GM12865 (cell line): Measurements from ENCODE around the gene C20orf144.

Experiments used
- DNase-seq: peaks from one replicate; pipeline ENCODE4 v3.0.0; 2010; ENCODE audit warnings: low read depth
- H3K4me3 ChIP-seq: 2 replicates; pipeline ENCODE4 v1.5.1; 2011; ENCODE audit warnings: mild to moderate bottlenecking, low read depth, low read length, control low read depth
- CTCF ChIP-seq: IDR thresholded peaks from 2 replicates; pipeline ENCODE4 v1.5.1; 2011; ENCODE audit warnings: low read length, control low read depth, low read depth, inconsistent platforms; ENCODE audit not compliant: insufficient read depth; ENCODE audit errors: missing control alignments

The C20orf144 gene

GRCh38 chr20:33679758-33680485 lies 17.8 kb downstream of the C20orf144 start:
- DNase-seq: peak; percentile 78
- H3K4me3 ChIP-seq: no peak overlapping the region
- no peak for TF ChIP-seq CTCF

DNA sequence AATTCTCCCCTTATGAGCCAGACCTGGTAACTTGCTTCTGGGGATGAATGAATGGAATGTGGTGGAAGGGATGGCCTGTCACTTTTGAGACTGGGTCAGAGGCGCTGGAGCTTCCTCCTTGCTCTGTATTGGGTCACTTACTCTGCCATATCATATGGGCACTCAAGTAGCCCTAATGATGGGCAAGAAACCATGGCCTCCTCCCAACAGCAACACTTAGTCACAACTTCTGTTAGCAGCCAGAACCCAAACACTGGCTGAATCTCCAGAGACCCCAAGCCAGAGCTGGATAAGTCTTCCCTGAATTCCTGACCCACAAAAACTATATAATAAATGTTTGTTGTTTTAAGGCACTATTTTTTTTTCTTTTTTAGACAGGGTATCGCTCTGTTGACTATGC lies 18.6 kb downstream of the C20orf144 start:
- no peak overlapping the region for H3K4me3 ChIP-seq
- TF ChIP-seq CTCF: no peak
- DNase-seq: no peak

- TF ChIP-seq CTCF: no peak
- DNase-seq: no peak
- H3K4me3 ChIP-seq: no peak overlapping the region
These were observed 19.2 kb downstream of the C20orf144 start for GRCh38 chr20:33681288-33681687.

GRCh38 chr20:33681728-33682353 lies 19.7 kb downstream of the C20orf144 start:
- DNase-seq: no peak
- no peak overlapping the region for H3K4me3 ChIP-seq
- TF ChIP-seq CTCF: no peak

DNA sequence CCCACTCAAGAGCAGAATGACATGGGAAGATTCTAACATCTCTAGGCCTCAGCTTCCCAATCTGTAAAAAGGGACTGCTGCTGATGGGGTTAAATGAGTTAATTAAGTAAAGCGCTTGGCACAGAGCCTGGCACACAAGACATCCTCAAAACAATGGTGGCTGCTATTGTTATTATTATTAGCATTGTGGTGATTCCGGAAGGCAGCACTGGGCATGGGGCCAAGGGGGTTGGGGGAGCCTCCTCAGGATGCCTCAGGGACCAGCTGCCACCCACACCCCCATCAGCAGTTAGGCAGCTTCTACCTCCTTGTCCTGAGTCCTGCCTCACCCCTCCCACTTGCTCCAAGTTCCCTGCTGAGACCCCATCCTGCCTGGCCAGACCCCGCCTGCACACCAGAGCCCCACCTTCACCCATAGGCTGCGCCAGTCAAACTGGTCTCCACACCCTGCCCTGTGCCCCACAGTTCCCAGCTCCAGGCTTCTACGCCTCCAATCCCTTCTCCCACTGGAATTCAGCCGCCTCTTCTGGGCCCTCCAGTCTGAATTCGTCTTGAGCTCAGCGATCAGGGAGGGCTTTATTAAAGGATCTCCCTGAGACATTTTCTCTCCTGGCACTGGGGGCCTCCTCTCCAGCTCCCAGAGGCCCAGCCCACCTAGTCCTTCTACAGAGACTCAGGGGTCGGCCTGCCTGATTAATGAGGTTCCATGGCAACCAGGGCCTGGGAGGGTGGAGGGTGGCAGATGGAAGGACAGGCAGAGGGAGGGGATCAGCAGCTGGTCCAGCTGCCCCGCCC lies 22.6 kb downstream of the C20orf144 start:
- TF ChIP-seq CTCF: no peak
- DNase-seq: peak; percentile 43
- H3K4me3 ChIP-seq: peak overlapping the region; percentile 54

DNA sequence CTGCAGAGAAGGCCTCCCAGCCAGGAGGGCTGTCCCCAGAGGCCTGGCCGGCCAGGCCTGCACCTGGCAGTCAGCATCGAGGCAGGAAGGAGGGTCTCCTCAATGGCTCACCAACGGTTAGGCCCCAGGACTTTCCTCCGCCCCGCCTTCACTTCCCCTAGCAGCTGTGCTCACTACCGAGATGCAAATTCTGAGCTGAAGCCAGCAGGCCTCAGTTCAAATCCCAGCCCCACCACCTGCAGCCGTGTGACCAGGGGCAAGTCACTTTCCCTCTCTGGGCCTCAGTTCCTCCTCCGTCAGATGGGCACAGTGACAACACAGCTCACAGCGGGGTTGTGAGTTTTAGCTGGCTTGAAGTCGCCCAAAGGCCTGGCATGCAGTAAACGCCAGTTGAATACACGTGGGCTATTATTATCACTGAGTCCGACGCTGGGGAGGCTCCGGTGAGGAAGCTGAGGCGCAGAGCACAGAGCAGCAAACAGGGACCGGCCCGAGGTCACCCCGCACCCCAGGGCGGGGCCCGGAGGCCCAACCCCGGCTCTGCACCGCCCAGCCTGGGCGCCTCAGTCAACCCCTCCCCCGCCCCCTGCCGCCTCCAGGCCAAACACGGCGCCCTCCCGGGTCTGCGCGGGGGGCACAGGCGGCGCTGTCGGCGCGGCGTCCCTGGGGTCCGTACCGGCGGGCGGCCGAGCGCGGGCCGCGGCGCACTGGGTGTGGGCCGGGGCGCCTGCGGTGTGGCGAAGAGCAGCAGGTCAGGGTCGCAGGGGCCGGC lies 23.4 kb downstream of the C20orf144 start:
- peak overlapping the region; percentile 54 for H3K4me3 ChIP-seq
- DNase-seq: peak; percentile 91
- no peak for TF ChIP-seq CTCF
